ENCODE measurements around the gene PLD1. TPM values are rescaled to one million over a fixed set of nuclear protein-coding genes. Genes with fewer than 3 reads are reported as not detected.

PLD1 gene
- total and polyA plus RNA-seq, 2 of the 8 experiments (the other 6 are each of a cell fraction or from before 2014, with no cell fraction given): 1.2 to 2.6 TPM

- H3K4me2 ChIP-seq (ENCODE audit: insufficient read depth in 1 of 2, low read depth in 2 of 2, low read length in 2 of 2): no peak overlapping the region
- H2AFZ ChIP-seq (ENCODE audit: low read length): no peak overlapping the region
- 82% methylated on average over 3 of the region's 3 CpGs; no CpG with 5 or more reads in 1 of the 2 experiments for WGBS, 2 experiments (ENCODE audit: extremely low coverage in 1 of 2, insufficient coverage in 1 of 2, insufficient read length in 1 of 2, insufficient replicate concordance in 2 of 2, low coverage in 1 of 2, low lambda C conversion rate in 2 of 2, missing lambda C conversion rate in 1 of 2)
- ChIA-PET POLR2A (ENCODE audit: partially characterized antibody) (no interaction called here), CTCF (ENCODE audit: partially characterized antibody) (interaction anchor here (0.7 to 1.4 kb wide), 5 partner anchors 23 to 804 kb away, joined by 3 to 4 read pairs (median 3); no protein-coding TSS in a partner anchor)
- H3K27ac ChIP-seq (ENCODE audit: low read depth, low read length): no peak overlapping the region
- no peak overlapping the region for H3K23ac ChIP-seq (ENCODE audit: insufficient read length)
- no peak overlapping the region for H3K18ac ChIP-seq (ENCODE audit: extremely low read depth, low read length)
- H4K8ac ChIP-seq (ENCODE audit: extremely low read depth, insufficient read depth, low read length): no peak overlapping the region
- H4K91ac ChIP-seq (replicated peaks; ENCODE audit: insufficient read length, low read length): no peak overlapping the region
- H3K56ac ChIP-seq (replicated peaks; ENCODE audit: insufficient read length, low read depth, low read length): no peak overlapping the region
- no peak overlapping the region for H2BK20ac ChIP-seq (ENCODE audit: low read length)
- no peak overlapping the region for H3K4ac ChIP-seq (replicated peaks; ENCODE audit: insufficient read length, low read depth, low read length)
- FAIRE-seq (no peak), DNase-seq (ENCODE audit: low read depth in 1 of 2, low spot score in 2 of 2) (no peak)
- no peak overlapping the region for H2AK5ac ChIP-seq (ENCODE audit: low read depth, low read length)
- H2BK5ac ChIP-seq (ENCODE audit: low read depth, low read length): no peak overlapping the region
- H3K9me3 ChIP-seq (ENCODE audit: insufficient read depth in 2 of 2, low read depth in 1 of 2, low read length in 1 of 2): no peaks in the 10 kb centered on the region
- H2BK120ac ChIP-seq (replicated peaks; ENCODE audit: low read depth, low read length): no peak overlapping the region
- no peak overlapping the region for H2BK12ac ChIP-seq (ENCODE audit: low read depth, low read length)
- H3K23me2 ChIP-seq (ENCODE audit: low read depth, low read length): no peaks in the 10 kb centered on the region
- no peaks in the 10 kb centered on the region for H4K20me1 ChIP-seq (replicated peaks in 1 of 2; ENCODE audit: control insufficient read depth in 1 of 2, insufficient read depth in 2 of 2, low read length in 2 of 2)
- no peak overlapping the region for H3K14ac ChIP-seq (ENCODE audit: insufficient read length)
- H3K9ac ChIP-seq (replicated peaks in 1 of 4; ENCODE audit: extremely low read depth in 1 of 4, low read depth in 3 of 4, low read length in 3 of 4): no peak overlapping the region
- no peak overlapping the region for H4K5ac ChIP-seq (ENCODE audit: insufficient read length, low read depth, low read length)
- peaks cover 0 to 5% (median under 1%) of the 10 kb centered on the region in 4 experiments; a peak in 3 of 7 replicates for H3K4me1 ChIP-seq (replicated peaks in 1 of 4; ENCODE audit: control insufficient read depth in 3 of 4, insufficient read depth in 4 of 4, low read length in 3 of 4)
- H2BK15ac ChIP-seq (ENCODE audit: low read length): no peak overlapping the region
- no peaks in the 10 kb centered on the region for H3K27me3 ChIP-seq (replicated peaks in 1 of 4; ENCODE audit: control insufficient read depth in 3 of 4, extremely low read depth in 1 of 4, insufficient read depth in 3 of 4, low read length in 3 of 4)
- no peaks in the 10 kb centered on the region for H3K36me3 ChIP-seq (ENCODE audit: control insufficient read depth in 2 of 4, insufficient read depth in 4 of 4, low read length in 3 of 4)
- H3K79me1 ChIP-seq (ENCODE audit: low read depth, low read length): no peaks in the 10 kb centered on the region
- H3K79me2 ChIP-seq (ENCODE audit: control insufficient read depth in 1 of 2, insufficient read depth in 2 of 2, low read length in 2 of 2): no peaks in the 10 kb centered on the region
- no peak overlapping the region for H3K4me3 ChIP-seq (ENCODE audit: extremely low read depth in 1 of 4, insufficient read depth in 2 of 4, low read depth in 3 of 4, low read length in 4 of 4)
- TF ChIP-seq GABPA (IDR thresholded peaks at IDR 0.05; ENCODE audit: borderline replicate concordance, insufficient read depth, low read length) (no peak), BCL11A (IDR thresholded peaks at IDR 0.05; ENCODE audit: low read depth in 2 of 2, low read length in 2 of 2) (no peak)
Measured at GRCh38 chr3:171769461-171769860, 40.8 kb downstream of the PLD1 start.

All from H1 (cell line).